Panc1 (cell line): ENCODE results near the gene TTLL6. TPM values are rescaled to one million over a fixed set of nuclear protein-coding genes. Genes with fewer than 3 reads are reported as not detected.

ENCODE experiments used
- ATAC-seq: fragments of 200-7000 bp; cut with Tn5 transposase; 2 replicates; pipeline ENCODE4 v1.9.1; 2020; ENCODE audit warnings: mild to moderate bottlenecking, moderate library complexity
- BruUV-seq: library from RNA; stranded (reverse); fragments of 400-500 nt; replicated peaks from 2 replicates; lab custom pipeline; 2021; lab: Mats Ljungman, UMichigan
- CTCF ChIA-PET: fragments of 300-600 bp; sonication (Branson Sonifier 250); formaldehyde crosslinking; loops from one replicate; lab custom pipeline; 2022; ENCODE audit warnings: antibody characterized with exemption; lab: Charles Lee
- POLR2A ChIA-PET: fragments of 300-600 bp; sonication (Branson Sonifier 250); formaldehyde crosslinking; loops from one replicate; lab custom pipeline; 2022; ENCODE audit warnings: antibody characterized with exemption; lab: Charles Lee
- DNase-seq: peaks from one replicate; pipeline ENCODE4 v3.0.0-alpha.2; 2010; ENCODE audit warnings: low read depth, low spot score
- H3K27ac ChIP-seq: 2 replicates; pipeline ENCODE4 v1.5.1; 2011; ENCODE audit warnings: mild to moderate bottlenecking, low read length, inconsistent platforms
- H3K27me3 ChIP-seq: fragments of 200-500 bp; sonication (Bioruptor generic); 2 replicates; pipeline ENCODE4 v1.6.0; 2014; ENCODE audit warnings: low read length, inconsistent platforms; ENCODE audit not compliant: control insufficient read depth, insufficient read depth
- H3K36me3 ChIP-seq: fragments of 200-500 bp; sonication (Bioruptor generic); 2 replicates; pipeline ENCODE4 v1.5.1; 2014; ENCODE audit warnings: inconsistent platforms, mild to moderate bottlenecking, low read length, moderate library complexity; ENCODE audit not compliant: control insufficient read depth, insufficient read depth
- H3K4me1 ChIP-seq: 2 replicates; pipeline ENCODE4 v1.5.1; 2011; ENCODE audit warnings: inconsistent platforms, mild to moderate bottlenecking, low read length, moderate library complexity; ENCODE audit not compliant: control insufficient read depth, insufficient read depth
- H3K4me3 ChIP-seq, 2 experiments: 2 replicates each; pipeline ENCODE4 v1.5.1; 2011 to 2012; ENCODE audit warnings: low read depth in 2 of 2, low read length in 2 of 2, mild to moderate bottlenecking in 2 of 2, inconsistent platforms in 1 of 2, moderate library complexity in 1 of 2
- H3K9me3 ChIP-seq: fragments of 200-500 bp; sonication (Bioruptor generic); 2 replicates; pipeline ENCODE4 v1.5.1; 2014; ENCODE audit warnings: low read depth, mild to moderate bottlenecking, inconsistent platforms, low read length, moderate library complexity; ENCODE audit not compliant: control insufficient read depth, insufficient read depth
- POLR2AphosphoS5 ChIP-seq: IDR thresholded peaks from 2 replicates; pipeline ENCODE4 v1.6.1; 2012; ENCODE audit warnings: mild to moderate bottlenecking, low read depth, low read length, moderate library complexity
- SIN3A ChIP-seq: IDR thresholded peaks from 2 replicates; pipeline ENCODE4 v1.6.1; 2012; ENCODE audit warnings: low read depth, mild to moderate bottlenecking, low read length, moderate library complexity, borderline replicate concordance; ENCODE audit not compliant: insufficient read depth
- TCF7L2 ChIP-seq: IDR thresholded peaks from 2 replicates; pipeline ENCODE4 v1.6.1; 2011; ENCODE audit warnings: mild to moderate bottlenecking, low read depth, low read length, inconsistent platforms
- in situ Hi-C: cut with HindIII; loops from 2 replicates; pipeline ENCODE4 v1.10.0; 2016; ENCODE audit warnings: low sequenced_read_pairs, low pct_unique_long_range_greater_than_20kb
- intact Hi-C: fragments of 100-400 bp; cut with micrococcal nuclease; formaldehyde crosslinking; loops from one replicate; pipeline ENCODE4 v1.10.0; 2022; ENCODE audit not compliant: unreplicated experiment
- total RNA-seq: library from RNA; stranded (reverse); gene quantifications from one replicate; pipeline ENCODE4 v1.2.1, GENCODE V29; 2021; ENCODE audit not compliant: unreplicated experiment
- TF ChIP-seq, protein P1 (sequence below): fragments of 450-650 bp; IDR thresholded peaks from 2 replicates; pipeline ENCODE4 v1.5.1; 2017; ENCODE audit warnings: mild to moderate bottlenecking
- TF ChIP-seq, protein P2 (sequence below), 2 experiments: IDR thresholded peaks; 2 replicates each; pipeline ENCODE4 v1.6.1; 2011 to 2012; ENCODE audit warnings: low read depth in 2 of 2, control low read depth in 1 of 2, low read length in 1 of 2, mild to moderate bottlenecking in 1 of 2, moderate library complexity in 1 of 2; ENCODE audit not compliant: insufficient read depth in 1 of 2

TTLL6 gene
- total RNA-seq, 1 experiment from 2014 or later = 2.5 TPM

DNA sequence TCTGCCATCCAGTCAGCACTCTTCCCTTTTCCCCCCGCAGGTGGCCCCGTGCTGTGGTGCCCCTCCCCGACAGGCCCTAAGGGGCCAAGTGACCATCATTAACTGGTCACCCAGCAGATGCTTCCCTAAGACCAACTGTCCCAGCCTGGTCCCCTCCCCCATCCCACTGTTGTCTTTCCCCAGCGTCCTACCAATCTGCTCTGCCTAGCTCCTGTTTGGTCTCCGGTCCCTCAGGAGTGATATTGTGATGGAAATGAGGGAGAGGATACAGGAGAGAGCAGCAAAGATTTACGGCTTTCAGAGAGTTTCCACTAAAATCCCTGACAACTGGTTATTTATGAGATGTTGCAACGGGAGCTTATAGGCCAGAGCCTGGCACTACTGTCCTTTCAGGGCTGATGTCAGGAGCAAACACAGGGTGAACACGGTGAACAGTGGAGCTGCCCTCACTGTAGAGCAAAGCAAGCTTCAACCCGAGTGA, 1.4 kb upstream of the TTLL6 start:
- DNase-seq = no peak
- ChIA-PET POLR2A (interaction anchor here (0.5 kb wide), 1 partner anchor 257 kb away, joined by 20 read pairs; no protein-coding TSS in a partner anchor), CTCF (interaction anchor here (0.6 to 8.9 kb wide), 2 partner anchors 15 to 61 kb away, joined by 4 to 111 read pairs; no protein-coding TSS in a partner anchor)
- peaks cover 16% of the 10 kb centered on the region for H3K4me1 ChIP-seq
- no peaks in the 10 kb centered on the region for H3K36me3 ChIP-seq
- H3K27me3 ChIP-seq = peaks cover 8% of the 10 kb centered on the region; the same call in 1 of the 2 replicates
- in situ Hi-C loops = loop anchor here (10.0 kb wide), 1 partner anchor 66 kb away; no protein-coding TSS in a partner anchor
- TF ChIP-seq, protein P1, sequence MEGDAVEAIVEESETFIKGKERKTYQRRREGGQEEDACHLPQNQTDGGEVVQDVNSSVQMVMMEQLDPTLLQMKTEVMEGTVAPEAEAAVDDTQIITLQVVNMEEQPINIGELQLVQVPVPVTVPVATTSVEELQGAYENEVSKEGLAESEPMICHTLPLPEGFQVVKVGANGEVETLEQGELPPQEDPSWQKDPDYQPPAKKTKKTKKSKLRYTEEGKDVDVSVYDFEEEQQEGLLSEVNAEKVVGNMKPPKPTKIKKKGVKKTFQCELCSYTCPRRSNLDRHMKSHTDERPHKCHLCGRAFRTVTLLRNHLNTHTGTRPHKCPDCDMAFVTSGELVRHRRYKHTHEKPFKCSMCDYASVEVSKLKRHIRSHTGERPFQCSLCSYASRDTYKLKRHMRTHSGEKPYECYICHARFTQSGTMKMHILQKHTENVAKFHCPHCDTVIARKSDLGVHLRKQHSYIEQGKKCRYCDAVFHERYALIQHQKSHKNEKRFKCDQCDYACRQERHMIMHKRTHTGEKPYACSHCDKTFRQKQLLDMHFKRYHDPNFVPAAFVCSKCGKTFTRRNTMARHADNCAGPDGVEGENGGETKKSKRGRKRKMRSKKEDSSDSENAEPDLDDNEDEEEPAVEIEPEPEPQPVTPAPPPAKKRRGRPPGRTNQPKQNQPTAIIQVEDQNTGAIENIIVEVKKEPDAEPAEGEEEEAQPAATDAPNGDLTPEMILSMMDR = no peak
- TF ChIP-seq, protein P2, sequence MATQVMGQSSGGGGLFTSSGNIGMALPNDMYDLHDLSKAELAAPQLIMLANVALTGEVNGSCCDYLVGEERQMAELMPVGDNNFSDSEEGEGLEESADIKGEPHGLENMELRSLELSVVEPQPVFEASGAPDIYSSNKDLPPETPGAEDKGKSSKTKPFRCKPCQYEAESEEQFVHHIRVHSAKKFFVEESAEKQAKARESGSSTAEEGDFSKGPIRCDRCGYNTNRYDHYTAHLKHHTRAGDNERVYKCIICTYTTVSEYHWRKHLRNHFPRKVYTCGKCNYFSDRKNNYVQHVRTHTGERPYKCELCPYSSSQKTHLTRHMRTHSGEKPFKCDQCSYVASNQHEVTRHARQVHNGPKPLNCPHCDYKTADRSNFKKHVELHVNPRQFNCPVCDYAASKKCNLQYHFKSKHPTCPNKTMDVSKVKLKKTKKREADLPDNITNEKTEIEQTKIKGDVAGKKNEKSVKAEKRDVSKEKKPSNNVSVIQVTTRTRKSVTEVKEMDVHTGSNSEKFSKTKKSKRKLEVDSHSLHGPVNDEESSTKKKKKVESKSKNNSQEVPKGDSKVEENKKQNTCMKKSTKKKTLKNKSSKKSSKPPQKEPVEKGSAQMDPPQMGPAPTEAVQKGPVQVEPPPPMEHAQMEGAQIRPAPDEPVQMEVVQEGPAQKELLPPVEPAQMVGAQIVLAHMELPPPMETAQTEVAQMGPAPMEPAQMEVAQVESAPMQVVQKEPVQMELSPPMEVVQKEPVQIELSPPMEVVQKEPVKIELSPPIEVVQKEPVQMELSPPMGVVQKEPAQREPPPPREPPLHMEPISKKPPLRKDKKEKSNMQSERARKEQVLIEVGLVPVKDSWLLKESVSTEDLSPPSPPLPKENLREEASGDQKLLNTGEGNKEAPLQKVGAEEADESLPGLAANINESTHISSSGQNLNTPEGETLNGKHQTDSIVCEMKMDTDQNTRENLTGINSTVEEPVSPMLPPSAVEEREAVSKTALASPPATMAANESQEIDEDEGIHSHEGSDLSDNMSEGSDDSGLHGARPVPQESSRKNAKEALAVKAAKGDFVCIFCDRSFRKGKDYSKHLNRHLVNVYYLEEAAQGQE (IDR thresholded peaks at IDR 0.05; ENCODE audit: insufficient read depth in 1 of 2, low read depth in 2 of 2, low read length in 1 of 2) = no peak
- TF ChIP-seq POLR2AphosphoS5 = no peak
- no peak overlapping the region for H3K4me3 ChIP-seq
- no peak for ATAC-seq
- H3K9me3 ChIP-seq = no peaks in the 10 kb centered on the region
- H3K27ac ChIP-seq = peak overlapping the region; percentile 23; the same call in 1 of the 2 replicates
- BruUV-seq = no TSS peak
- intact Hi-C loops = no loop called here

DNA sequence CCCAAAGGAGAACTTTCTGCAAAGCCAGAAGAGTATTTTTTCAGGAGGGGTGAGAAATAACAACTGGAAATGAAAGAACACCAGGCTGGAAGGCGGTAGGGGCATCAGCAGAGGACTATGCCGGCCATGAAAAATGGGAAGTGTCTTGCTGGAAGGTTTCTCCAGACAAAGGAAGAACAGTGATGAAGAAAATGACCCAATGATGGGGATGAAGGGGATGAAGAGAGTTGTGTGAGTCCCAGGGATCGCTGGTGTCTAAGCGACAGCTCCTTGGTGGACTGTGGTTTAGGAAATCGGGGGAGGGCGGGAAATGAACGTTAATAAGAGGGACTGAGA, 623 bp downstream of the TTLL6 start:
- ATAC-seq (no peak), DNase-seq (no peak)
- Histone ChIP-seq H3K27ac (peak overlapping the region; percentile 25; the same call in 1 of the 2 replicates), H3K9me3 (no peaks in the 10 kb centered on the region), H3K36me3 (no peaks in the 10 kb centered on the region), H3K4me1 (peaks cover 16% of the 10 kb centered on the region), H3K4me3 (peak overlapping the region; percentile 47 to 63), H3K27me3 (peaks cover 8% of the 10 kb centered on the region; the same call in 1 of the 2 replicates)
- ChIA-PET CTCF (interaction anchor here (0.6 to 8.9 kb wide), 3 partner anchors 13 to 68 kb away, joined by 4 to 111 read pairs (median 12); no protein-coding TSS in a partner anchor), POLR2A (no interaction called here)
- intact Hi-C loops = no loop called here
- in situ Hi-C loops = loop anchor here (10.0 kb wide), 1 partner anchor 68 kb away; no protein-coding TSS in a partner anchor
- no TSS peak for BruUV-seq
- TF ChIP-seq POLR2AphosphoS5 (no peak), TCF7L2 (no peak), SIN3A (no peak)
- TF ChIP-seq, protein P2 (IDR thresholded peaks at IDR 0.05; ENCODE audit: insufficient read depth in 1 of 2, low read depth in 2 of 2, low read length in 1 of 2) = no peak
- TF ChIP-seq, protein P1 = no peak
